OCI-LY7 (cell line): ENCODE measurements around the gene CDH12. TPM values are rescaled to one million over a fixed set of nuclear protein-coding genes. Genes with fewer than 3 reads are reported as not detected.

Experiments used
- BruUV-seq: library from RNA; stranded (reverse); fragments of 400-500 nt; replicated peaks from 2 replicates; lab custom pipeline; 2021; lab: Mats Ljungman, UMichigan
- CTCF ChIA-PET: fragments of 300-600 bp; sonication (Branson Sonifier 250); formaldehyde crosslinking; loops from one replicate; lab custom pipeline; 2022; ENCODE audit warnings: antibody characterized with exemption; ENCODE audit not compliant: unreplicated experiment; lab: Charles Lee
- POLR2A ChIA-PET: fragments of 300-600 bp; sonication (Branson Sonifier 250); formaldehyde crosslinking; loops from one replicate; lab custom pipeline; 2022; ENCODE audit warnings: antibody characterized with exemption; lab: Charles Lee
- DNase-seq: peaks from one replicate; pipeline ENCODE4 v3.0.0-alpha.2; 2015; ENCODE audit warnings: low spot score
- H2AFZ ChIP-seq: fragments of 200-600 bp; sonication (generic), shearing (Covaris generic); 2 replicates; pipeline ENCODE4 v1.6.1; 2014; ENCODE audit warnings: mild to moderate bottlenecking, antibody characterized with exemption, low read length, moderate library complexity
- H3K27ac ChIP-seq: fragments of 200-600 bp; sonication (generic); 2 replicates; pipeline ENCODE4 v1.5.1; 2014; ENCODE audit warnings: mixed run types, low read depth, mild to moderate bottlenecking, moderate library complexity, low read length, inconsistent platforms; ENCODE audit not compliant: poor library complexity, severe bottlenecking
- H3K36me3 ChIP-seq: fragments of 200-600 bp; sonication (generic); 2 replicates; pipeline ENCODE4 v1.6.1; 2014; ENCODE audit warnings: mild to moderate bottlenecking, antibody characterized with exemption, low read length, moderate library complexity, mixed read lengths; ENCODE audit not compliant: insufficient read depth
- H3K4me1 ChIP-seq: fragments of 200-600 bp; sonication (generic); 2 replicates; pipeline ENCODE4 v1.5.1; 2014; ENCODE audit warnings: mild to moderate bottlenecking, low read length; ENCODE audit not compliant: insufficient read depth, poor library complexity, severe bottlenecking
- H3K4me2 ChIP-seq: fragments of 200-600 bp; sonication (generic); 2 replicates; pipeline ENCODE4 v1.6.1; 2014; ENCODE audit warnings: mild to moderate bottlenecking, low read length
- H3K4me3 ChIP-seq: fragments of 200-600 bp; sonication (generic); 2 replicates; pipeline ENCODE4 v1.5.1; 2014; ENCODE audit warnings: mild to moderate bottlenecking, low read depth, low read length; ENCODE audit not compliant: poor library complexity, severe bottlenecking
- H3K79me2 ChIP-seq: fragments of 200-600 bp; sonication (generic); 2 replicates; pipeline ENCODE4 v1.6.1; 2016; ENCODE audit warnings: low read depth, mild to moderate bottlenecking, low read length, moderate library complexity, mixed read lengths; ENCODE audit not compliant: insufficient read depth
- H3K9me2 ChIP-seq: fragments of 200-600 bp; sonication (generic); 2 replicates; pipeline ENCODE4 v1.6.1; 2016; ENCODE audit warnings: mild to moderate bottlenecking, low read length, mixed read lengths; ENCODE audit not compliant: insufficient read depth
- H3K9me3 ChIP-seq: fragments of 200-600 bp; sonication (generic); 2 replicates; pipeline ENCODE4 v1.6.1; 2014; ENCODE audit warnings: mild to moderate bottlenecking, mixed run types, low read length, mixed read lengths
- H4K20me1 ChIP-seq: fragments of 200-600 bp; sonication (generic); 2 replicates; pipeline ENCODE4 v1.6.1; 2014; ENCODE audit warnings: mild to moderate bottlenecking, antibody characterized with exemption, low read length, moderate library complexity, mixed read lengths; ENCODE audit not compliant: insufficient read depth
- EZH2phosphoT487 ChIP-seq: fragments of 200-600 bp; sonication (generic); IDR thresholded peaks from 2 replicates; pipeline ENCODE4 v1.6.1; 2018; ENCODE audit warnings: low read depth, borderline replicate concordance, mild to moderate bottlenecking, mixed run types, antibody characterized with exemption, low read length, moderate library complexity, mixed read lengths
- intact Hi-C: fragments of 100-400 bp; cut with micrococcal nuclease; formaldehyde crosslinking; loops from one replicate; pipeline ENCODE4 v1.10.0; 2022; ENCODE audit not compliant: unreplicated experiment
- total RNA-seq, 2 experiments: library from RNA; depleted of rRNA in 1 of 2; stranded (reverse); fragments of >200 nt in 1 of 2; shearing (Covaris generic) in 1 of 2; gene quantifications; 2 replicates each; pipeline ENCODE4 v1.2.3, GENCODE V29; 2014 to 2022
- TF ChIP-seq, protein P1 (sequence below): fragments of 200-600 bp; sonication (generic); conservative IDR thresholded peaks from 2 replicates; pipeline ENCODE4 v1.5.1; 2014; ENCODE audit warnings: mild to moderate bottlenecking, antibody characterized with exemption, low read length, moderate library complexity, mixed read lengths

Gene CDH12
- total RNA-seq, 2 experiments from 2014 or later = not detected

DNA sequence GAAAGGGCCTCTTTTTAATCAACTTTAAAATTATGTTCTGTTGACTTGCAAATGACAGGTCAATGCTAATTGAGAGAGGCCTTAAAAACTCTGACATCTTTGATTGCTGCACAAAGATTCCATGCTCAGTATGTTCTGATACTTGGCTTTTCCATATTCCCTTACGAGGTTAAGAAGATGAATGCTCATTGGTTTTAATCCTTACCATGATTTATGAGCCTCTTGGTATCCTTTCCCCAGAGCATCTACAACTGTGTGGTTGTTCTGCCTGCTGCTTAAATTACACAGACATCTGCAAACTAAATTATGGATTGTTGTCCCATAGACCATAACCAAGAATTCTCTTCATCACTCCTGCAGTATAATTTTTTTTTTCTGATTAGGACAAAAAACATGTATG lies 352.6 kb downstream of the CDH12 start:
- ChIA-PET CTCF (no interaction called here), POLR2A (no interaction called here)
- no peak overlapping the region for H3K27ac ChIP-seq
- 0 out of 2 replicates have a peak, but pooled peaks cover 3% of the 10 kb centered on the region for H3K9me3 ChIP-seq
- intact Hi-C loops = no loop called here
- no peak overlapping the region for H2AFZ ChIP-seq
- H3K79me2 ChIP-seq = no peaks in the 10 kb centered on the region
- H3K4me3 ChIP-seq = no peak overlapping the region
- H3K4me1 ChIP-seq = no peaks in the 10 kb centered on the region
- DNase-seq = no peak
- no peak for TF ChIP-seq EZH2phosphoT487
- TF ChIP-seq, protein P1, sequence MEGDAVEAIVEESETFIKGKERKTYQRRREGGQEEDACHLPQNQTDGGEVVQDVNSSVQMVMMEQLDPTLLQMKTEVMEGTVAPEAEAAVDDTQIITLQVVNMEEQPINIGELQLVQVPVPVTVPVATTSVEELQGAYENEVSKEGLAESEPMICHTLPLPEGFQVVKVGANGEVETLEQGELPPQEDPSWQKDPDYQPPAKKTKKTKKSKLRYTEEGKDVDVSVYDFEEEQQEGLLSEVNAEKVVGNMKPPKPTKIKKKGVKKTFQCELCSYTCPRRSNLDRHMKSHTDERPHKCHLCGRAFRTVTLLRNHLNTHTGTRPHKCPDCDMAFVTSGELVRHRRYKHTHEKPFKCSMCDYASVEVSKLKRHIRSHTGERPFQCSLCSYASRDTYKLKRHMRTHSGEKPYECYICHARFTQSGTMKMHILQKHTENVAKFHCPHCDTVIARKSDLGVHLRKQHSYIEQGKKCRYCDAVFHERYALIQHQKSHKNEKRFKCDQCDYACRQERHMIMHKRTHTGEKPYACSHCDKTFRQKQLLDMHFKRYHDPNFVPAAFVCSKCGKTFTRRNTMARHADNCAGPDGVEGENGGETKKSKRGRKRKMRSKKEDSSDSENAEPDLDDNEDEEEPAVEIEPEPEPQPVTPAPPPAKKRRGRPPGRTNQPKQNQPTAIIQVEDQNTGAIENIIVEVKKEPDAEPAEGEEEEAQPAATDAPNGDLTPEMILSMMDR = no peak
- no peaks in the 10 kb centered on the region for H4K20me1 ChIP-seq
- no peaks in the 10 kb centered on the region for H3K9me2 ChIP-seq
- H3K4me2 ChIP-seq = no peak overlapping the region
- H3K36me3 ChIP-seq = no peaks in the 10 kb centered on the region
- no TSS peak for BruUV-seq

DNA sequence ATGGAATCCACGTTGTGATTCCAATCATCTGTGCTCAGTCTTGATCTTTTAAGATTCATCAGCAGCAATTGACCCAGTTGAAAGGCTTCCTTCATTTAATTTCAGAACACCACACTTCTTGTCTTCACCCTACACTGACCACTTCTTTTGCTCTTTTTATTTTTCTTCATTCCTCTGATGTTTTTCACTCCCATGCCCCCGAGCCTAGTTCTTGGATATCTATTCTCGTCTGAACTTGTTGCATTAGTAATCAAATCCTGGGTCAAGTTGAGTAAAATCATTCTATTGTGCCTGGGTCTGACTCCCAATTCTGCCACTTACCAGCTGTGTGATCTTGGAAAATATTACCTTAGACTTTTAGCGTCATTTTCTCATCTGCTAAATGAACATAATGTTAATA lies 356.5 kb downstream of the CDH12 start:
- Histone ChIP-seq H3K27ac (no peak overlapping the region), H3K9me3 (0 out of 2 replicates have a peak, but pooled peaks cover 3% of the 10 kb centered on the region), H4K20me1 (no peaks in the 10 kb centered on the region), H3K79me2 (no peaks in the 10 kb centered on the region), H3K4me1 (no peaks in the 10 kb centered on the region), H2AFZ (no peak overlapping the region), H3K4me3 (no peak overlapping the region), H3K9me2 (no peaks in the 10 kb centered on the region), H3K36me3 (no peaks in the 10 kb centered on the region), H3K4me2 (no peak overlapping the region)
- ChIA-PET CTCF (no interaction called here), POLR2A (no interaction called here)
- TF ChIP-seq EZH2phosphoT487 = no peak
- TF ChIP-seq, protein P1 = no peak
- intact Hi-C loops = no loop called here
- no TSS peak for BruUV-seq
- no peak for DNase-seq

DNA sequence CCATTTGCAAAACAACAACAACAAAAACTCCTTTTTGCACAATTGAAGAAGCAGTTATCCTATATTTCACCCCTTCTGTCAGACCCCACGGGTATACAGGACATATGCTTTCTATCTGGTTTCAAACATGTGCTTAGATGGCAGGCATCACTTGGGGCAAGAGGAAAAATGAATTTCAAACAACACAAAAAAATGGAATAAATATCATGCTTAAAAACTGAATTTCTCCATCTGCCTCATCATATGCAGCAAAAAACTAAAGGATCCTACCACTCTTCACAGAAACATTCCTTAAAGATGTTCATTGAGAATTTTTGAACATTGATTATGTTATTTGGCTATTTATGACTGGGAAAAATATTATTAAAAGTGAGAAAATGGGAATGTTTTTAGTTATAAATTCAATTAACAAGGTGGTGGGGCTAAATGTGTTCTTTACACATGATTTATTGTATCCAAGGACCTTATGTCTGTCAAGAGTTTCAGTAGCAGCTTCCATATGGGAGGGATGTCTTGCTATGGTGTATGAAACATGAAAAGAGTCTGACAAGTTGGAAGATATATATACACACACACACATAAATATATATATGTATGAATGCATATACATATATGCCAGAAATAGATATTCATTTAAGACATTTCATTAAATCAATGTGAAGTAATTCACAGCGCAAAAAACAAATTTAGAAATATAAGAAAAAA lies 358.0 kb downstream of the CDH12 start:
- Histone ChIP-seq H3K79me2 (no peaks in the 10 kb centered on the region), H3K4me3 (no peak overlapping the region), H3K36me3 (no peaks in the 10 kb centered on the region), H4K20me1 (no peaks in the 10 kb centered on the region), H3K9me2 (no peaks in the 10 kb centered on the region), H3K9me3 (0 out of 2 replicates have a peak, but pooled peaks cover 3% of the 10 kb centered on the region), H3K4me2 (no peak overlapping the region), H3K4me1 (no peaks in the 10 kb centered on the region), H2AFZ (no peak overlapping the region), H3K27ac (no peak overlapping the region)
- no peak for DNase-seq
- POLR2A ChIA-PET = interaction anchor here (0.7 kb wide), 1 partner anchor 829 kb away, joined by 3 read pairs; no protein-coding TSS in a partner anchor
- CTCF ChIA-PET = no interaction called here
- intact Hi-C loops = no loop called here
- TF ChIP-seq EZH2phosphoT487 = no peak
- TF ChIP-seq, protein P1 = no peak
- BruUV-seq = no TSS peak
